ENCODE results near the gene CCDC78. TPM values are rescaled to one million over a fixed set of nuclear protein-coding genes. Genes with fewer than 3 reads are reported as not detected.

The CCDC78 gene
- total and polyA plus RNA-seq, 2 of the 4 experiments (the other 2 are of a cell fraction) = 0.54 to 4.6 TPM

- Histone ChIP-seq H3K79me1 (ENCODE audit: low read depth in 1 of 2, low read length in 2 of 2) (peaks cover 0 to 4% of the 10 kb centered on the region in 2 experiments; a peak in 1 of 4 replicates), H2BK15ac (ENCODE audit: low read depth, low read length) (no peak overlapping the region), H3K4me3 (ENCODE audit: insufficient read depth, low read depth, low read length) (no peak overlapping the region), H2BK5ac (ENCODE audit: low read depth, low read length, poor library complexity, severe bottlenecking) (no peak overlapping the region), H3K9ac (ENCODE audit: low read depth, low read length) (no peak overlapping the region), H3K18ac (ENCODE audit: low read depth, low read length) (no peak overlapping the region), H3K9me1 (ENCODE audit: insufficient read depth, low read length) (no peaks in the 10 kb centered on the region), H2BK120ac (ENCODE audit: low read depth, low read length) (no peak overlapping the region), H3K4me2 (ENCODE audit: low read depth, low read length) (no peak overlapping the region), H3K27me3 (ENCODE audit: control insufficient read depth, insufficient read depth, low read length) (peaks cover 21% of the 10 kb centered on the region), H2AK5ac (ENCODE audit: low read depth, low read length) (no peak overlapping the region; the same call in 1 of the 2 replicates), H2AK9ac (replicated peaks; ENCODE audit: low read depth, low read length, poor library complexity) (no peak overlapping the region), H3K27ac (ENCODE audit: insufficient read depth, low read length) (no peak overlapping the region), H2AFZ (replicated peaks; ENCODE audit: low read length, poor library complexity) (no peak overlapping the region), H2BK20ac (ENCODE audit: low read depth, low read length) (no peak overlapping the region), H3K36me3 (ENCODE audit: control insufficient read depth, insufficient read depth, low read length) (no peaks in the 10 kb centered on the region), H4K5ac (ENCODE audit: low read depth, low read length) (no peak overlapping the region), H3K23ac (ENCODE audit: low read depth, low read length) (no peak overlapping the region), H3K14ac (replicated peaks; ENCODE audit: low read depth, low read length) (no peak overlapping the region), H4K8ac (ENCODE audit: low read depth in 2 of 2, low read length in 2 of 2) (no peak overlapping the region), H4K20me1 (ENCODE audit: insufficient read depth, low read length) (peaks cover 14% of the 10 kb centered on the region), H3K9me3 (ENCODE audit: control insufficient read depth, insufficient read depth, low read length) (no peaks in the 10 kb centered on the region), H4K91ac (ENCODE audit: insufficient read depth, low read depth, low read length) (no peak overlapping the region), H3K4ac (ENCODE audit: low read depth, low read length) (no peak overlapping the region), H3K56ac (ENCODE audit: extremely low read depth, insufficient read depth, low read length) (no peak overlapping the region), H3K4me1 (ENCODE audit: control insufficient read depth, insufficient read depth, low read length) (peaks cover 11% of the 10 kb centered on the region; the same call in 1 of the 2 replicates)
- in situ Hi-C loops (cut with MboI; ENCODE audit: low sequenced_read_pairs) (loop anchor here (5.0 to 25.0 kb wide), 2 partner anchors 76 to 351 kb away; partner anchors contain the start of genes CHTF18, RPUSD1 and SSTR5), intact Hi-C loops (cut with micrococcal nuclease) (loop anchor here (5.0 kb wide), 1 partner anchor 271 kb away; the partner anchor contains the start of gene SOX8), dilution Hi-C loops (cut with HindIII; ENCODE audit: low sequenced_read_pairs, unreplicated experiment) (no loop called here)
- no TSS peak for BruUV-seq (replicated peaks)
- no peak for DNase-seq
- 63% methylated on average over 5 of the region's 12 CpGs; no CpG with 5 or more reads in 1 of the 2 experiments for WGBS, 2 experiments (ENCODE audit: extremely low coverage in 2 of 2, insufficient read length in 1 of 2)
- TF ChIP-seq MAFK (IDR thresholded peaks at IDR 0.05; ENCODE audit: low read depth, low read length) (no peak), ELK1 (IDR thresholded peaks at IDR 0.05; ENCODE audit: borderline replicate concordance, low read depth, low read length) (no peak), MAZ (IDR thresholded peaks at IDR 0.05; ENCODE audit: borderline replicate concordance, low read depth, low read length) (no peak), FOS (IDR thresholded peaks at IDR 0.05; ENCODE audit: low read depth, low read length) (no peak), CHD1 (IDR thresholded peaks at IDR 0.05; ENCODE audit: low read depth, low read length) (no peak), RAD21 (IDR thresholded peaks at IDR 0.05; ENCODE audit: low read length) (no peak), SMC3 (IDR thresholded peaks at IDR 0.05; ENCODE audit: low read depth, low read length) (no peak), BHLHE40 (IDR thresholded peaks at IDR 0.05; ENCODE audit: low read depth, low read length) (no peak), CTCF (conservative IDR thresholded peaks at IDR 0.05; ENCODE audit: low read depth, low read length) (no peak), POLR2A (IDR thresholded peaks at IDR 0.05; ENCODE audit: low read depth, low read length) (no peak), CEBPB (IDR thresholded peaks at IDR 0.05; ENCODE audit: low read depth, low read length) (no peak)
- no peak for ATAC-seq (ENCODE audit: low read depth)
- ChIA-PET CTCF (no interaction called here), POLR2A (ENCODE audit: unreplicated experiment) (no interaction called here)
These were observed 15.2 kb downstream of the CCDC78 start for GRCh38 chr16:711084-711483.

All from IMR-90 (cell line).